T follicular helper cell (primary cell): ENCODE measurements around the gene RHO.
"Not testable (repeated sequence)": the region's sequence is repeated elsewhere in the genome, so short reads cannot be mapped to it uniquely, and the experiment has no call there.

Source experiments
- DNase-seq: peaks from one replicate; pipeline ENCODE4 v3.0.0-alpha.2; 2020; ENCODE audit warnings: low read depth

RHO gene

GRCh38 chr3:129543156-129543790 is 14.8 kb downstream of the RHO start, which contains the start of gene H1-8:
TSS of gene H1-8 (plus strand) at chr3:129543175. CDS start at chr3:129543219, 44 bp downstream.
- DNase-seq = no peak

- DNase-seq = no peak
Measured at GRCh38 chr3:129543999-129544398, 15.6 kb downstream of the RHO start.

GRCh38 chr3:129545951-129546350 is 17.5 kb downstream of the RHO start:
- not testable (repeated sequence) for DNase-seq

GRCh38 chr3:129547241-129547640 is 18.8 kb downstream of the RHO start:
- no peak for DNase-seq

GRCh38 chr3:129548104-129548965 is 19.9 kb downstream of the RHO start:
- no peak for DNase-seq

GRCh38 chr3:129549006-129549800 is 20.8 kb downstream of the RHO start:
- no peak for DNase-seq

- DNase-seq = no peak
Measured at GRCh38 chr3:129549805-129550204, 21.4 kb downstream of the RHO start.

- DNase-seq = no peak
Measured at GRCh38 chr3:129552287-129553050, 24.0 kb downstream of the RHO start.

- no peak for DNase-seq
Measured at GRCh38 chr3:129553171-129553570, 24.7 kb downstream of the RHO start.

GRCh38 chr3:129553719-129554118 is 25.3 kb downstream of the RHO start:
- no peak for DNase-seq

GRCh38 chr3:129554356-129555152 is 26.1 kb downstream of the RHO start:
- no peak for DNase-seq

- DNase-seq = no peak
Measured at GRCh38 chr3:129555153-129555550, 26.7 kb downstream of the RHO start.

- DNase-seq = no peak
Measured at GRCh38 chr3:129555616-129556357, 27.3 kb downstream of the RHO start.

- DNase-seq = no peak
Measured at GRCh38 chr3:129556358-129556695, 27.9 kb downstream of the RHO start.

- DNase-seq = no peak
Measured at GRCh38 chr3:129556890-129557547, 28.6 kb downstream of the RHO start.

- no peak for DNase-seq
Measured at GRCh38 chr3:129557548-129557894, 29.1 kb downstream of the RHO start.

GRCh38 chr3:129558081-129558771 is 29.8 kb downstream of the RHO start:
- DNase-seq = no peak

GRCh38 chr3:129558772-129559564 is 30.5 kb downstream of the RHO start:
- DNase-seq = no peak
